ENCODE measurements around the gene PFKL.

Gene PFKL

GRCh38 chr21:44299458-44300261 lies at the start of gene PFKL:
Gene PFKL (plus strand): TSS chr21:44300053. CDS start chr21:44300106, 53 bp downstream.
- Histone ChIP-seq H3K9ac (ENCODE audit: low read length) (peak within 1 kb of the TSS; percentile 74), H3K4me1 (ENCODE audit: control insufficient read depth, insufficient read depth, low read length) (peaks cover 54% of the 10 kb centered on the region), H3K9me3 (ENCODE audit: control insufficient read depth, low read length) (no peaks in the 10 kb centered on the region), H3K36me3 (ENCODE audit: control insufficient read depth, insufficient read depth, low read length) (no peaks in the 10 kb centered on the region), H3K4me3 (ENCODE audit: low read length) (peak within 1 kb of the TSS; percentile 55), H3K27me3 (ENCODE audit: control insufficient read depth, insufficient read depth, low read length) (no peaks in the 10 kb centered on the region)

GRCh38 chr21:44253832-44254710 lies 45.8 kb upstream of the PFKL start:
- Histone ChIP-seq H3K27me3 (ENCODE audit: control insufficient read depth, insufficient read depth, low read length) (no peaks in the 10 kb centered on the region), H3K4me1 (ENCODE audit: control insufficient read depth, insufficient read depth, low read length) (no peaks in the 10 kb centered on the region), H3K9ac (ENCODE audit: low read length) (no peak overlapping the region), H3K36me3 (ENCODE audit: control insufficient read depth, insufficient read depth, low read length) (no peaks in the 10 kb centered on the region), H3K4me3 (ENCODE audit: low read length) (no peak overlapping the region), H3K9me3 (ENCODE audit: control insufficient read depth, low read length) (no peaks in the 10 kb centered on the region)

- Histone ChIP-seq H3K36me3 (ENCODE audit: control insufficient read depth, insufficient read depth, low read length) (no peaks in the 10 kb centered on the region), H3K4me3 (ENCODE audit: low read length) (no peak overlapping the region), H3K4me1 (ENCODE audit: control insufficient read depth, insufficient read depth, low read length) (no peaks in the 10 kb centered on the region), H3K9ac (ENCODE audit: low read length) (no peak overlapping the region), H3K27me3 (ENCODE audit: control insufficient read depth, insufficient read depth, low read length) (no peaks in the 10 kb centered on the region), H3K9me3 (ENCODE audit: control insufficient read depth, low read length) (no peaks in the 10 kb centered on the region)
Measured at GRCh38 chr21:44255511-44255981, 44.3 kb upstream of the PFKL start.

GRCh38 chr21:44258056-44258725 lies 41.7 kb upstream of the PFKL start:
- H3K27me3 ChIP-seq (ENCODE audit: control insufficient read depth, insufficient read depth, low read length): no peaks in the 10 kb centered on the region
- no peaks in the 10 kb centered on the region for H3K4me1 ChIP-seq (ENCODE audit: control insufficient read depth, insufficient read depth, low read length)
- no peak overlapping the region for H3K4me3 ChIP-seq (ENCODE audit: low read length)
- no peaks in the 10 kb centered on the region for H3K9me3 ChIP-seq (ENCODE audit: control insufficient read depth, low read length)
- H3K36me3 ChIP-seq (ENCODE audit: control insufficient read depth, insufficient read depth, low read length): no peaks in the 10 kb centered on the region
- H3K9ac ChIP-seq (ENCODE audit: low read length): no peak overlapping the region

GRCh38 chr21:44259082-44259705 lies 40.7 kb upstream of the PFKL start:
- Histone ChIP-seq H3K4me1 (ENCODE audit: control insufficient read depth, insufficient read depth, low read length) (no peaks in the 10 kb centered on the region), H3K9me3 (ENCODE audit: control insufficient read depth, low read length) (no peaks in the 10 kb centered on the region), H3K4me3 (ENCODE audit: low read length) (no peak overlapping the region), H3K36me3 (ENCODE audit: control insufficient read depth, insufficient read depth, low read length) (no peaks in the 10 kb centered on the region), H3K27me3 (ENCODE audit: control insufficient read depth, insufficient read depth, low read length) (no peaks in the 10 kb centered on the region), H3K9ac (ENCODE audit: low read length) (no peak overlapping the region)

- no peaks in the 10 kb centered on the region for H3K36me3 ChIP-seq (ENCODE audit: control insufficient read depth, insufficient read depth, low read length)
- H3K27me3 ChIP-seq (ENCODE audit: control insufficient read depth, insufficient read depth, low read length): no peaks in the 10 kb centered on the region
- no peaks in the 10 kb centered on the region for H3K4me1 ChIP-seq (ENCODE audit: control insufficient read depth, insufficient read depth, low read length)
- H3K4me3 ChIP-seq (ENCODE audit: low read length): no peak overlapping the region
- H3K9me3 ChIP-seq (ENCODE audit: control insufficient read depth, low read length): no peaks in the 10 kb centered on the region
- no peak overlapping the region for H3K9ac ChIP-seq (ENCODE audit: low read length)
Measured at GRCh38 chr21:44260066-44260465, 39.8 kb upstream of the PFKL start.

GRCh38 chr21:44260791-44261631 lies 38.8 kb upstream of the PFKL start:
- Histone ChIP-seq H3K4me3 (ENCODE audit: low read length) (no peak overlapping the region), H3K27me3 (ENCODE audit: control insufficient read depth, insufficient read depth, low read length) (no peaks in the 10 kb centered on the region), H3K36me3 (ENCODE audit: control insufficient read depth, insufficient read depth, low read length) (no peaks in the 10 kb centered on the region), H3K9me3 (ENCODE audit: control insufficient read depth, low read length) (no peaks in the 10 kb centered on the region), H3K9ac (ENCODE audit: low read length) (no peak overlapping the region), H3K4me1 (ENCODE audit: control insufficient read depth, insufficient read depth, low read length) (no peaks in the 10 kb centered on the region)

- Histone ChIP-seq H3K4me3 (ENCODE audit: low read length) (no peak within 1 kb of the TSS), H3K9ac (ENCODE audit: low read length) (no peak within 1 kb of the TSS), H3K4me1 (ENCODE audit: control insufficient read depth, insufficient read depth, low read length) (no peaks in the 10 kb centered on the region), H3K27me3 (ENCODE audit: control insufficient read depth, insufficient read depth, low read length) (no peaks in the 10 kb centered on the region), H3K9me3 (ENCODE audit: control insufficient read depth, low read length) (no peaks in the 10 kb centered on the region), H3K36me3 (ENCODE audit: control insufficient read depth, insufficient read depth, low read length) (no peaks in the 10 kb centered on the region)
Measured at GRCh38 chr21:44261675-44262295, 38.1 kb upstream of the PFKL start, which contains the start of gene DNMT3L. Gene DNMT3L (minus strand): TSS chr21:44261897. CDS start chr21:44261259, 638 bp downstream.

GRCh38 chr21:44262338-44263056 lies 37.4 kb upstream of the PFKL start:
- no peak overlapping the region for H3K9ac ChIP-seq (ENCODE audit: low read length)
- H3K27me3 ChIP-seq (ENCODE audit: control insufficient read depth, insufficient read depth, low read length): no peaks in the 10 kb centered on the region
- H3K36me3 ChIP-seq (ENCODE audit: control insufficient read depth, insufficient read depth, low read length): no peaks in the 10 kb centered on the region
- no peaks in the 10 kb centered on the region for H3K9me3 ChIP-seq (ENCODE audit: control insufficient read depth, low read length)
- H3K4me1 ChIP-seq (ENCODE audit: control insufficient read depth, insufficient read depth, low read length): no peaks in the 10 kb centered on the region
- no peak overlapping the region for H3K4me3 ChIP-seq (ENCODE audit: low read length)

- Histone ChIP-seq H3K9ac (ENCODE audit: low read length) (no peak overlapping the region), H3K36me3 (ENCODE audit: control insufficient read depth, insufficient read depth, low read length) (no peaks in the 10 kb centered on the region), H3K9me3 (ENCODE audit: control insufficient read depth, low read length) (no peaks in the 10 kb centered on the region), H3K4me1 (ENCODE audit: control insufficient read depth, insufficient read depth, low read length) (no peaks in the 10 kb centered on the region), H3K27me3 (ENCODE audit: control insufficient read depth, insufficient read depth, low read length) (no peaks in the 10 kb centered on the region), H3K4me3 (ENCODE audit: low read length) (no peak overlapping the region)
Measured at GRCh38 chr21:44263221-44263760, 36.6 kb upstream of the PFKL start.
